IMR-90 (cell line): ENCODE results near the gene CBX5. TPM values are rescaled to one million over a fixed set of nuclear protein-coding genes. Genes with fewer than 3 reads are reported as not detected.

Experiments used
- ATAC-seq: fragments of 200-7000 bp; cut with Tn5 transposase; 2 replicates; pipeline ENCODE4 v1.9.1; 2020; ENCODE audit warnings: low read depth, mild to moderate bottlenecking, moderate library complexity
- BruUV-seq: library from RNA; stranded (reverse); fragments of 400-500 nt; replicated peaks from 2 replicates; lab custom pipeline; 2021; lab: Mats Ljungman, UMichigan
- CTCF ChIA-PET: fragments of 300-600 bp; formaldehyde crosslinking; extraction: SDS; loops from one replicate; lab custom pipeline; 2021; ENCODE audit warnings: antibody characterized with exemption; lab: Yijun Ruan, JAX
- POLR2A ChIA-PET: fragments of 300-600 bp; sonication (Branson Sonifier 250); formaldehyde crosslinking; loops from one replicate; lab custom pipeline; 2022; ENCODE audit warnings: antibody characterized with exemption; ENCODE audit not compliant: unreplicated experiment; lab: Charles Lee
- DNase-seq: peaks from one replicate; pipeline ENCODE4 v3.0.0; 2013
- H2AFZ ChIP-seq: replicated peaks from 2 replicates; pipeline ENCODE3; 2013; ENCODE audit warnings: low read length, mild to moderate bottlenecking; ENCODE audit not compliant: poor library complexity
- H2AK5ac ChIP-seq: 2 replicates; pipeline ENCODE4 v1.6.1; 2013; ENCODE audit warnings: low read depth, low read length, inconsistent platforms
- H2AK9ac ChIP-seq: replicated peaks from 2 replicates; pipeline ENCODE3; 2013; ENCODE audit warnings: mild to moderate bottlenecking, low read depth, low read length, moderate library complexity; ENCODE audit not compliant: poor library complexity
- H2BK120ac ChIP-seq: 2 replicates; pipeline ENCODE4 v1.6.1; 2013; ENCODE audit warnings: low read depth, low read length, inconsistent platforms
- H2BK15ac ChIP-seq: 3 replicates; pipeline ENCODE4 v1.6.1; 2013; ENCODE audit warnings: low read depth, low read length, inconsistent platforms
- H2BK20ac ChIP-seq: 2 replicates; pipeline ENCODE4 v1.6.1; 2013; ENCODE audit warnings: low read depth, mild to moderate bottlenecking, inconsistent platforms, low read length, moderate library complexity
- H2BK5ac ChIP-seq: 2 replicates; pipeline ENCODE4 v1.6.1; 2013; ENCODE audit warnings: mild to moderate bottlenecking, low read depth, low read length, inconsistent platforms; ENCODE audit not compliant: poor library complexity, severe bottlenecking
- H3K14ac ChIP-seq: replicated peaks from 2 replicates; pipeline ENCODE4 v1.6.1; 2013; ENCODE audit warnings: low read depth, low read length, inconsistent platforms
- H3K18ac ChIP-seq: 2 replicates; pipeline ENCODE4 v1.6.1; 2013; ENCODE audit warnings: low read depth, low read length, control low read depth
- H3K23ac ChIP-seq: 2 replicates; pipeline ENCODE4 v1.6.1; 2013; ENCODE audit warnings: low read depth, low read length, inconsistent platforms
- H3K27ac ChIP-seq: 2 replicates; pipeline ENCODE4 v1.5.1; 2013; ENCODE audit warnings: mild to moderate bottlenecking, control low read depth, low read length; ENCODE audit not compliant: insufficient read depth
- H3K27me3 ChIP-seq: 2 replicates; pipeline ENCODE4 v1.6.1; 2013; ENCODE audit warnings: low read length; ENCODE audit not compliant: control insufficient read depth, insufficient read depth
- H3K36me3 ChIP-seq: 2 replicates; pipeline ENCODE4 v1.6.1; 2013; ENCODE audit warnings: low read length, mixed read lengths; ENCODE audit not compliant: control insufficient read depth, insufficient read depth
- H3K4ac ChIP-seq: 2 replicates; pipeline ENCODE4 v1.6.1; 2013; ENCODE audit warnings: low read depth, low read length, inconsistent platforms
- H3K4me1 ChIP-seq: 2 replicates; pipeline ENCODE4 v1.6.1; 2013; ENCODE audit warnings: low read length, mixed read lengths; ENCODE audit not compliant: control insufficient read depth, insufficient read depth
- H3K4me2 ChIP-seq: 2 replicates; pipeline ENCODE4 v1.6.1; 2013; ENCODE audit warnings: low read depth, mild to moderate bottlenecking, control low read depth, low read length, moderate library complexity
- H3K4me3 ChIP-seq: 2 replicates; pipeline ENCODE4 v1.5.1; 2013; ENCODE audit warnings: low read depth, mild to moderate bottlenecking, control low read depth, low read length, moderate library complexity; ENCODE audit not compliant: insufficient read depth
- H3K56ac ChIP-seq: 2 replicates; pipeline ENCODE4 v1.6.1; 2013; ENCODE audit warnings: low read length, inconsistent platforms; ENCODE audit not compliant: insufficient read depth; ENCODE audit errors: extremely low read depth
- H3K79me1 ChIP-seq, 2 experiments: 2 replicates each; pipeline ENCODE4 v1.6.1; 2013; ENCODE audit warnings: low read length in 2 of 2, inconsistent platforms in 1 of 2, low read depth in 1 of 2
- H3K9ac ChIP-seq: 2 replicates; pipeline ENCODE4 v1.6.1; 2013; ENCODE audit warnings: low read depth, low read length, control low read depth
- H3K9me1 ChIP-seq: 2 replicates; pipeline ENCODE4 v1.6.1; 2013; ENCODE audit warnings: low read length, inconsistent platforms; ENCODE audit not compliant: insufficient read depth
- H3K9me3 ChIP-seq: 2 replicates; pipeline ENCODE4 v1.6.1; 2013; ENCODE audit warnings: low read length; ENCODE audit not compliant: control insufficient read depth, insufficient read depth
- H4K20me1 ChIP-seq: 2 replicates; pipeline ENCODE4 v1.6.1; 2013; ENCODE audit warnings: low read length, inconsistent platforms; ENCODE audit not compliant: insufficient read depth
- H4K5ac ChIP-seq: 2 replicates; pipeline ENCODE4 v1.6.1; 2013; ENCODE audit warnings: mild to moderate bottlenecking, low read depth, low read length, control low read depth
- H4K8ac ChIP-seq, 2 experiments: 2 replicates each; pipeline ENCODE4 v1.6.1; 2013; ENCODE audit warnings: low read depth in 2 of 2, low read length in 2 of 2, control low read depth in 1 of 2, inconsistent platforms in 1 of 2
- H4K91ac ChIP-seq: 2 replicates; pipeline ENCODE4 v1.6.1; 2013; ENCODE audit warnings: low read depth, low read length, inconsistent platforms; ENCODE audit not compliant: insufficient read depth
- BHLHE40 ChIP-seq: fragments of 150-350 bp; IDR thresholded peaks from 2 replicates; pipeline ENCODE4 v1.6.1; 2016; ENCODE audit warnings: mild to moderate bottlenecking, low read depth, low read length
- CEBPB ChIP-seq: IDR thresholded peaks from 2 replicates; pipeline ENCODE4 v1.6.1; 2012; ENCODE audit warnings: low read depth, low read length, improper control_type of control experiment
- CHD1 ChIP-seq: IDR thresholded peaks from 2 replicates; pipeline ENCODE4 v1.6.1; 2012; ENCODE audit warnings: low read depth, low read length, improper control_type of control experiment
- CTCF ChIP-seq: conservative IDR thresholded peaks from 2 replicates; pipeline ENCODE4 v1.5.1; 2012; ENCODE audit warnings: mild to moderate bottlenecking, low read depth, low read length, improper control_type of control experiment
- ELK1 ChIP-seq: fragments of 150-350 bp; IDR thresholded peaks from 2 replicates; pipeline ENCODE4 v1.6.1; 2016; ENCODE audit warnings: low read depth, mild to moderate bottlenecking, low read length, moderate library complexity, borderline replicate concordance
- FOS ChIP-seq: fragments of 150-350 bp; IDR thresholded peaks from 2 replicates; pipeline ENCODE4 v1.6.1; 2016; ENCODE audit warnings: low read depth, low read length
- MAFK ChIP-seq: IDR thresholded peaks from 2 replicates; pipeline ENCODE4 v1.6.1; 2012; ENCODE audit warnings: low read depth, low read length, improper control_type of control experiment
- MAZ ChIP-seq: IDR thresholded peaks from 2 replicates; pipeline ENCODE4 v1.6.1; 2012; ENCODE audit warnings: low read depth, mild to moderate bottlenecking, low read length, improper control_type of control experiment, moderate library complexity, borderline replicate concordance
- NFE2L2 ChIP-seq: fragments of 150-350 bp; IDR thresholded peaks from 2 replicates; pipeline ENCODE4 v1.6.1; 2016; ENCODE audit warnings: low read depth, mild to moderate bottlenecking, low read length
- POLR2A ChIP-seq: IDR thresholded peaks from 2 replicates; pipeline ENCODE4 v1.6.1; 2012; ENCODE audit warnings: mild to moderate bottlenecking, low read depth, low read length
- RAD21 ChIP-seq: IDR thresholded peaks from 2 replicates; pipeline ENCODE4 v1.6.1; 2012; ENCODE audit warnings: low read length, improper control_type of control experiment
- RCOR1 ChIP-seq: IDR thresholded peaks from 2 replicates; pipeline ENCODE4 v1.6.1; 2012; ENCODE audit warnings: mild to moderate bottlenecking, low read length, improper control_type of control experiment; ENCODE audit not compliant: insufficient replicate concordance
- RFX5 ChIP-seq: IDR thresholded peaks from 2 replicates; pipeline ENCODE4 v1.8.0; 2012; ENCODE audit warnings: low read depth, mild to moderate bottlenecking, low read length, moderate library complexity
- SMC3 ChIP-seq: fragments of 150-350 bp; IDR thresholded peaks from 2 replicates; pipeline ENCODE4 v1.6.1; 2016; ENCODE audit warnings: low read depth, mild to moderate bottlenecking, antibody characterized with exemption, low read length, moderate library complexity
- USF2 ChIP-seq: fragments of 150-350 bp; IDR thresholded peaks from 2 replicates; pipeline ENCODE4 v1.6.1; 2017; ENCODE audit warnings: mild to moderate bottlenecking, antibody characterized with exemption, low read length, low read depth
- WGBS, 2 experiments: methylation state at CpG; one replicate each; pipeline versions ENCODE4 v1.1.5 to v1.1.7; 2013; ENCODE audit warnings: missing lambda C conversion rate in 2 of 2; ENCODE audit not compliant: insufficient read length in 1 of 2; ENCODE audit errors: extremely low coverage in 2 of 2; 5-methylcytosine and 5-hydroxymethylcytosine counted together
- dilution Hi-C: fragments of 300-500 bp; cut with HindIII; formaldehyde crosslinking; loops from one replicate; pipeline ENCODE4 v1.14.3; 2018; ENCODE audit warnings: low sequenced_read_pairs; ENCODE audit not compliant: unreplicated experiment
- in situ Hi-C: fragments of 300-500 bp; cut with MboI; formaldehyde crosslinking; loops from 3 replicates; pipeline ENCODE4 v1.14.3; 2019; ENCODE audit warnings: low sequenced_read_pairs, inconsistent platforms, mixed read lengths
- intact Hi-C: fragments of 100-400 bp; cut with micrococcal nuclease; formaldehyde crosslinking; loops from 2 replicates; pipeline ENCODE4 v1.10.0; 2022
- polyA plus RNA-seq, 3 experiments: library from polyadenylated mRNA; depleted of rRNA; stranded (reverse); fragments of >200 nt; gene quantifications; 2 replicates each; pipeline ENCODE4 v1.2.3, GENCODE V29; 2012; ENCODE audit warnings: low replicate concordance in 1 of 3
- total RNA-seq: library from RNA; depleted of rRNA; stranded (reverse); fragments of >200 nt; gene quantifications from 2 replicates; pipeline ENCODE4 v1.2.3, GENCODE V29; 2012

CBX5 gene
- total and polyA plus RNA-seq, 2 of the 4 experiments (the other 2 are of a cell fraction): 18.0 to 40.9 TPM

- Histone ChIP-seq H3K4me1 (no peaks in the 10 kb centered on the region), H3K9me1 (no peaks in the 10 kb centered on the region), H3K4ac (no peak overlapping the region), H4K5ac (no peak overlapping the region), H4K8ac (no peak overlapping the region), H3K14ac (no peak overlapping the region), H3K9ac (no peak overlapping the region), H2BK15ac (no peak overlapping the region), H3K18ac (no peak overlapping the region), H4K91ac (no peak overlapping the region), H3K56ac (no peak overlapping the region), H2BK120ac (no peak overlapping the region), H3K9me3 (no peaks in the 10 kb centered on the region), H2BK20ac (no peak overlapping the region), H2BK5ac (no peak overlapping the region), H2AFZ (no peak overlapping the region), H3K4me2 (no peak overlapping the region), H2AK9ac (no peak overlapping the region), H4K20me1 (peaks cover 24% of the 10 kb centered on the region), H3K27me3 (no peaks in the 10 kb centered on the region; the same call in 1 of the 2 replicates), H3K23ac (no peak overlapping the region), H3K4me3 (no peak overlapping the region), H3K27ac (no peak overlapping the region), H3K36me3 (peaks cover 4% of the 10 kb centered on the region), H2AK5ac (no peak overlapping the region), H3K79me1 (peaks cover 0 to 2% of the 10 kb centered on the region in 2 experiments; a peak in 2 of 4 replicates)
- ChIA-PET CTCF (no interaction called here), POLR2A (interaction anchor here (0.5 kb wide), 1 partner anchor 110 kb away, joined by 4 read pairs; no protein-coding TSS in a partner anchor)
- no TSS peak for BruUV-seq
- dilution Hi-C loops: no loop called here
- 94% methylated on average over 23 of the region's 30 CpGs; no CpG with 5 or more reads in 1 of the 2 experiments for WGBS, 2 experiments
- in situ Hi-C loops: loop anchor here (5.0 kb wide), 1 partner anchor 70 kb away; the partner anchor contains the start of gene GPR84
- no peak for ATAC-seq
- DNase-seq: no peak
- intact Hi-C loops: no loop called here
- TF ChIP-seq SMC3: no peak
- TF ChIP-seq POLR2A: no peak
- no peak for TF ChIP-seq CEBPB
- no peak for TF ChIP-seq USF2
- no peak for TF ChIP-seq CTCF
- TF ChIP-seq RFX5: no peak
- TF ChIP-seq RAD21: no peak
- no peak for TF ChIP-seq NFE2L2
- no peak for TF ChIP-seq ELK1
- TF ChIP-seq MAZ: no peak
- TF ChIP-seq CHD1: no peak
- no peak for TF ChIP-seq FOS
- TF ChIP-seq MAFK: no peak
- TF ChIP-seq RCOR1: no peak
- no peak for TF ChIP-seq BHLHE40
Measured at GRCh38 chr12:54292083-54292930, 12.4 kb upstream of the CBX5 start.
